Gastrocnemius medialis (tissue), 4 donors: ENCODE data around the gene NEMF.

Source experiments
- CTCF ChIP-seq, 5 experiments: fragments of 450-650 bp in 3 of 5; fragments of 200-600 bp in 2 of 5; sonication (generic) in 2 of 5; IDR thresholded peaks in 4 of 5; conservative IDR thresholded peaks in 1 of 5; 1 replicate in 4 of 5; 2 replicates in 1 of 5; pipeline ENCODE4 v1.5.1; 2016 to 2019; ENCODE audit warnings: antibody characterized with exemption in 5 of 5, mild to moderate bottlenecking in 3 of 5, moderate library complexity in 3 of 5
- POLR2A ChIP-seq, 2 donors: fragments of 450-650 bp; IDR thresholded peaks; one replicate each; pipeline ENCODE4 v1.6.1; 2017; ENCODE audit warnings: antibody characterized with exemption in 2 of 2, mild to moderate bottlenecking in 2 of 2, moderate library complexity in 2 of 2

- TF ChIP-seq CTCF (IDR thresholded peaks at IDR 0.05 in 4 of 5, conservative IDR thresholded peaks at IDR 0.05 in 1 of 5) (no peak), POLR2A (IDR thresholded peaks at IDR 0.05) (no peak)
Measured at GRCh38 chr14:49755378-49755777, 97.2 kb downstream of the NEMF start.
